HEK293 (cell line): ENCODE measurements around the gene NUP107.

ENCODE experiments used
- ATF2 ChIP-seq: fragments of 450-650 bp; formaldehyde crosslinking; IDR thresholded peaks from 2 replicates; pipeline ENCODE4 v1.5.1; 2016; ENCODE audit warnings: missing biosample characterization, missing genetic modification characterization, low read depth
- CTCF ChIP-seq: fragments of 450-650 bp; formaldehyde crosslinking; IDR thresholded peaks from 2 replicates; pipeline ENCODE4 v1.5.1; 2016; ENCODE audit warnings: missing biosample characterization, missing genetic modification characterization
- ELK4 ChIP-seq: IDR thresholded peaks from 2 replicates; pipeline ENCODE4 v1.6.1; 2011; ENCODE audit warnings: mild to moderate bottlenecking, low read depth, low read length, borderline replicate concordance
- PRDM1 ChIP-seq: fragments of 450-650 bp; formaldehyde crosslinking; IDR thresholded peaks from 2 replicates; pipeline ENCODE4; 2016; ENCODE audit warnings: missing biosample characterization, missing genetic modification characterization
- REST ChIP-seq: fragments of 450-650 bp; formaldehyde crosslinking; IDR thresholded peaks from 2 replicates; pipeline ENCODE4 v1.5.1; 2016; ENCODE audit warnings: missing biosample characterization, missing genetic modification characterization
- SETDB1 ChIP-seq: IDR thresholded peaks from one replicate; pipeline ENCODE4 v1.6.1; 2017; ENCODE audit warnings: mild to moderate bottlenecking, low read length, moderate library complexity, mixed read lengths; ENCODE audit not compliant: insufficient read length
- SP3 ChIP-seq: fragments of 450-650 bp; formaldehyde crosslinking; IDR thresholded peaks from 2 replicates; pipeline ENCODE4 v1.5.1; 2016; ENCODE audit warnings: missing biosample characterization, missing genetic modification characterization
- ZNF221 ChIP-seq: fragments of 450-650 bp; formaldehyde crosslinking; IDR thresholded peaks from 2 replicates; pipeline ENCODE4 v1.5.1; 2017; ENCODE audit warnings: missing biosample characterization, missing genetic modification characterization, borderline replicate concordance
- ZNF274 ChIP-seq, 2 experiments: fragments of 200-500 bp in 1 of 2; fragments of 450-650 bp in 1 of 2; sonication (Bioruptor generic) in 1 of 2; formaldehyde crosslinking in 1 of 2; IDR thresholded peaks; 2 replicates each; pipeline versions ENCODE4 v1.5.1 to v1.6.1; 2014 to 2016; ENCODE audit warnings: borderline replicate concordance in 1 of 2, inconsistent platforms in 1 of 2, low read length in 1 of 2, missing biosample characterization in 1 of 2, missing genetic modification characterization in 1 of 2
- ZNF513 ChIP-seq: fragments of 450-650 bp; IDR thresholded peaks from 2 replicates; pipeline ENCODE4 v1.5.1; 2018; ENCODE audit warnings: missing biosample characterization, missing genetic modification characterization

GRCh38 chr12:68785358-68785757 is 98.6 kb downstream of the NUP107 start:
- no peak for TF ChIP-seq CTCF
- TF ChIP-seq ELK4, result no peak
- TF ChIP-seq SETDB1, result no peak
- no peak for TF ChIP-seq PRDM1 (tag by site-specific recombination)
- TF ChIP-seq REST (tag by site-specific recombination), result no peak
- TF ChIP-seq SP3 (tag by site-specific recombination), result no peak
- no peak for TF ChIP-seq ZNF513 (tag by site-specific recombination)
- no peak for TF ChIP-seq ZNF221 (tag by site-specific recombination)
- no peak for TF ChIP-seq ZNF274 (IDR thresholded peaks at IDR 0.05; ENCODE audit: low read length)
- no peak for TF ChIP-seq ZNF274 (tag by site-specific recombination; IDR thresholded peaks at IDR 0.05; ENCODE audit: borderline replicate concordance)
- TF ChIP-seq ATF2 (tag by site-specific recombination), result no peak
